Liver (tissue), 3 donors: ENCODE measurements around the gene COPS7A.

Experiments
- FOXA1 ChIP-seq: IDR thresholded peaks from 2 replicates; pipeline ENCODE4 v1.6.1; 2016; ENCODE audit warnings: antibody characterized with exemption
- GABPA ChIP-seq, 2 donors: IDR thresholded peaks in 1 of 2; conservative IDR thresholded peaks in 1 of 2; 2 replicates each; pipeline ENCODE4 v1.6.1; 2016; ENCODE audit warnings: antibody characterized with exemption in 2 of 2, mild to moderate bottlenecking in 1 of 2, moderate library complexity in 1 of 2
- JUND ChIP-seq, 2 donors: IDR thresholded peaks; 2 replicates each; pipeline ENCODE4 v1.6.1; 2016; ENCODE audit warnings: antibody characterized with exemption in 2 of 2
- NR2F2 ChIP-seq: IDR thresholded peaks from 2 replicates; pipeline ENCODE4 v1.6.1; 2016; ENCODE audit warnings: antibody characterized with exemption
- RAD21 ChIP-seq, 2 donors: IDR thresholded peaks; 2 replicates each; pipeline ENCODE4 v1.6.1; 2016; ENCODE audit warnings: antibody characterized with exemption in 2 of 2, mild to moderate bottlenecking in 2 of 2
- RXRA ChIP-seq, 2 donors: IDR thresholded peaks; 2 replicates each; pipeline ENCODE4 v1.6.1; 2017 to 2018; ENCODE audit warnings: antibody characterized with exemption in 2 of 2, mild to moderate bottlenecking in 1 of 2
- SP1 ChIP-seq: IDR thresholded peaks from 2 replicates; pipeline ENCODE4 v1.6.1; 2018; ENCODE audit warnings: antibody characterized with exemption, mild to moderate bottlenecking
- TAF1 ChIP-seq: conservative IDR thresholded peaks from 2 replicates; pipeline ENCODE4 v1.6.1; 2016; ENCODE audit warnings: antibody characterized with exemption, mild to moderate bottlenecking
- YY1 ChIP-seq: IDR thresholded peaks from 2 replicates; pipeline ENCODE4 v1.6.1; 2016; ENCODE audit warnings: antibody characterized with exemption, mild to moderate bottlenecking
- TF ChIP-seq, protein P1 (sequence below): IDR thresholded peaks from 2 replicates; pipeline ENCODE4 v1.6.1; 2016; ENCODE audit warnings: antibody characterized with exemption, mild to moderate bottlenecking
- TF ChIP-seq, protein P2 (sequence below): fragments of 150-350 bp; IDR thresholded peaks from 2 replicates; pipeline ENCODE4 v1.5.1; 2017; ENCODE audit warnings: improper control_type of control experiment, low read depth, low read length; ENCODE audit not compliant: missing input control
- TF ChIP-seq, protein P3 (sequence below): IDR thresholded peaks from 2 replicates; pipeline ENCODE4 v1.6.1; 2016; ENCODE audit warnings: antibody characterized with exemption
- TF ChIP-seq, protein P4 (sequence below): IDR thresholded peaks from 2 replicates; pipeline ENCODE4 v1.6.1; 2016; ENCODE audit warnings: antibody characterized with exemption
- donor health status: healthy.
- donor health status: healthy.

DNA sequence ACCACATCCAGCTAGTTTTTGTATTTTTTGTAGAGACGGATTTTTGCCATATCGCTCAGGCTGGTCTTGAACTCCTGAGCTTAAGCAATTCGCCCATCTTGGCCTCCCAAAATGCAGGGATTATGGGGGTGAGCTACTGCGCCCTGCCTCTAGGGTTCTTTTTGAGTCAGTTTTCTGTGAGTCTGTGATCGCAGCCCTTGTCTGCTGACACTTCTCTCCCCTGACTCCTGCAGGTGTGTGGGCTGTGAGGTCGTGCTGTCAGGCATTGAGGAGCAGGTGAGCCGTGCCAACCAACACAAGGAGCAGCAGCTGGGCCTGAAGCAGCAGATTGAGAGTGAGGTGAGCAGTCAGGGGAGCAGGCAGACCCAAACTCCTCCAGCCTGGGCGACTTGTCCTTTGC, 6.3 kb downstream of the COPS7A start:
- TF ChIP-seq TAF1 (no peak), GABPA (IDR thresholded peaks at IDR 0.05 in 1 of 2, conservative IDR thresholded peaks at IDR 0.05 in 1 of 2) (no peak), JUND (IDR thresholded peaks at IDR 0.05) (no peak), RXRA (IDR thresholded peaks at IDR 0.05) (no peak), FOXA1 (no peak), NR2F2 (no peak), RAD21 (IDR thresholded peaks at IDR 0.05) (no peak), YY1 (no peak), SP1 (no peak)
- TF ChIP-seq, protein P1, sequence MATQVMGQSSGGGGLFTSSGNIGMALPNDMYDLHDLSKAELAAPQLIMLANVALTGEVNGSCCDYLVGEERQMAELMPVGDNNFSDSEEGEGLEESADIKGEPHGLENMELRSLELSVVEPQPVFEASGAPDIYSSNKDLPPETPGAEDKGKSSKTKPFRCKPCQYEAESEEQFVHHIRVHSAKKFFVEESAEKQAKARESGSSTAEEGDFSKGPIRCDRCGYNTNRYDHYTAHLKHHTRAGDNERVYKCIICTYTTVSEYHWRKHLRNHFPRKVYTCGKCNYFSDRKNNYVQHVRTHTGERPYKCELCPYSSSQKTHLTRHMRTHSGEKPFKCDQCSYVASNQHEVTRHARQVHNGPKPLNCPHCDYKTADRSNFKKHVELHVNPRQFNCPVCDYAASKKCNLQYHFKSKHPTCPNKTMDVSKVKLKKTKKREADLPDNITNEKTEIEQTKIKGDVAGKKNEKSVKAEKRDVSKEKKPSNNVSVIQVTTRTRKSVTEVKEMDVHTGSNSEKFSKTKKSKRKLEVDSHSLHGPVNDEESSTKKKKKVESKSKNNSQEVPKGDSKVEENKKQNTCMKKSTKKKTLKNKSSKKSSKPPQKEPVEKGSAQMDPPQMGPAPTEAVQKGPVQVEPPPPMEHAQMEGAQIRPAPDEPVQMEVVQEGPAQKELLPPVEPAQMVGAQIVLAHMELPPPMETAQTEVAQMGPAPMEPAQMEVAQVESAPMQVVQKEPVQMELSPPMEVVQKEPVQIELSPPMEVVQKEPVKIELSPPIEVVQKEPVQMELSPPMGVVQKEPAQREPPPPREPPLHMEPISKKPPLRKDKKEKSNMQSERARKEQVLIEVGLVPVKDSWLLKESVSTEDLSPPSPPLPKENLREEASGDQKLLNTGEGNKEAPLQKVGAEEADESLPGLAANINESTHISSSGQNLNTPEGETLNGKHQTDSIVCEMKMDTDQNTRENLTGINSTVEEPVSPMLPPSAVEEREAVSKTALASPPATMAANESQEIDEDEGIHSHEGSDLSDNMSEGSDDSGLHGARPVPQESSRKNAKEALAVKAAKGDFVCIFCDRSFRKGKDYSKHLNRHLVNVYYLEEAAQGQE = no peak
- TF ChIP-seq, protein P2, sequence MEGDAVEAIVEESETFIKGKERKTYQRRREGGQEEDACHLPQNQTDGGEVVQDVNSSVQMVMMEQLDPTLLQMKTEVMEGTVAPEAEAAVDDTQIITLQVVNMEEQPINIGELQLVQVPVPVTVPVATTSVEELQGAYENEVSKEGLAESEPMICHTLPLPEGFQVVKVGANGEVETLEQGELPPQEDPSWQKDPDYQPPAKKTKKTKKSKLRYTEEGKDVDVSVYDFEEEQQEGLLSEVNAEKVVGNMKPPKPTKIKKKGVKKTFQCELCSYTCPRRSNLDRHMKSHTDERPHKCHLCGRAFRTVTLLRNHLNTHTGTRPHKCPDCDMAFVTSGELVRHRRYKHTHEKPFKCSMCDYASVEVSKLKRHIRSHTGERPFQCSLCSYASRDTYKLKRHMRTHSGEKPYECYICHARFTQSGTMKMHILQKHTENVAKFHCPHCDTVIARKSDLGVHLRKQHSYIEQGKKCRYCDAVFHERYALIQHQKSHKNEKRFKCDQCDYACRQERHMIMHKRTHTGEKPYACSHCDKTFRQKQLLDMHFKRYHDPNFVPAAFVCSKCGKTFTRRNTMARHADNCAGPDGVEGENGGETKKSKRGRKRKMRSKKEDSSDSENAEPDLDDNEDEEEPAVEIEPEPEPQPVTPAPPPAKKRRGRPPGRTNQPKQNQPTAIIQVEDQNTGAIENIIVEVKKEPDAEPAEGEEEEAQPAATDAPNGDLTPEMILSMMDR = no peak
- TF ChIP-seq, protein P3, sequence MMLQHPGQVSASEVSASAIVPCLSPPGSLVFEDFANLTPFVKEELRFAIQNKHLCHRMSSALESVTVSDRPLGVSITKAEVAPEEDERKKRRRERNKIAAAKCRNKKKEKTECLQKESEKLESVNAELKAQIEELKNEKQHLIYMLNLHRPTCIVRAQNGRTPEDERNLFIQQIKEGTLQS = no peak
- TF ChIP-seq, protein P4, sequence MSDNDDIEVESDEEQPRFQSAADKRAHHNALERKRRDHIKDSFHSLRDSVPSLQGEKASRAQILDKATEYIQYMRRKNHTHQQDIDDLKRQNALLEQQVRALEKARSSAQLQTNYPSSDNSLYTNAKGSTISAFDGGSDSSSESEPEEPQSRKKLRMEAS = no peak
